Neural progenitor cell (in vitro differentiated cells): Measurements from ENCODE around the gene KRTAP4-2. TPM values are rescaled to one million over a fixed set of nuclear protein-coding genes. Genes with fewer than 3 reads are reported as not detected.

Experiments used
- DNase-seq: peaks from one replicate; pipeline ENCODE4 v3.0.0-alpha.2; 2016; ENCODE audit warnings: low spot score
- H2AFZ ChIP-seq: fragments of 200-600 bp; sonication (generic); replicated peaks from 2 replicates; pipeline ENCODE4 v1.6.1; 2016; ENCODE audit warnings: antibody characterized with exemption
- H3F3A ChIP-seq: fragments of 200-600 bp; sonication (generic); 2 replicates; pipeline ENCODE4 v1.6.1; 2016; ENCODE audit warnings: antibody characterized with exemption, low read depth
- H3K27ac ChIP-seq: fragments of 200-600 bp; sonication (generic); 2 replicates; pipeline ENCODE4 v1.5.1; 2016; ENCODE audit warnings: mild to moderate bottlenecking
- H3K27me3 ChIP-seq: fragments of 200-600 bp; sonication (generic); 2 replicates; pipeline ENCODE4 v1.6.1; 2016; ENCODE audit warnings: mild to moderate bottlenecking, moderate library complexity
- H3K36me3 ChIP-seq: fragments of 200-600 bp; sonication (generic); 2 replicates; pipeline ENCODE4 v1.5.1; 2016
- H3K4me1 ChIP-seq: fragments of 200-600 bp; sonication (generic); 2 replicates; pipeline ENCODE4 v1.6.1; 2016; ENCODE audit warnings: mixed run types
- H3K4me2 ChIP-seq: fragments of 200-600 bp; sonication (generic); 2 replicates; pipeline ENCODE4 v1.6.1; 2016
- H3K4me3 ChIP-seq: fragments of 200-600 bp; sonication (generic); 2 replicates; pipeline ENCODE4 v1.5.1; 2016
- H3K79me2 ChIP-seq: fragments of 200-600 bp; sonication (generic); 2 replicates; pipeline ENCODE4 v1.6.1; 2016; ENCODE audit warnings: low read depth
- H3K9ac ChIP-seq: fragments of 200-600 bp; sonication (generic); 2 replicates; pipeline ENCODE4 v1.6.1; 2016
- H3K9me3 ChIP-seq: fragments of 200-600 bp; sonication (generic); 2 replicates; pipeline ENCODE4 v1.5.1; 2016; ENCODE audit warnings: low read depth
- H4K20me1 ChIP-seq: fragments of 200-600 bp; sonication (generic); 2 replicates; pipeline ENCODE4 v1.6.1; 2016; ENCODE audit warnings: low read depth
- H3K27ac Mint-ChIP-seq: 3 replicates; pipeline ENCODE4 v1.8.0; 2021; ENCODE audit warnings: mixed read lengths
- H3K27me3 Mint-ChIP-seq: 2 replicates; pipeline ENCODE4 v1.8.0; 2022; ENCODE audit warnings: low read depth, mild to moderate bottlenecking, inconsistent platforms, moderate library complexity, mixed read lengths; ENCODE audit not compliant: insufficient read depth
- H3K36me3 Mint-ChIP-seq: 3 replicates; pipeline ENCODE4 v1.8.0; 2021; ENCODE audit warnings: mixed read lengths
- H3K4me1 Mint-ChIP-seq: 3 replicates; pipeline ENCODE4 v1.8.0; 2021; ENCODE audit warnings: mixed read lengths
- H3K4me3 Mint-ChIP-seq: 3 replicates; pipeline ENCODE4 v1.8.0; 2021; ENCODE audit warnings: mild to moderate bottlenecking, moderate library complexity, mixed read lengths
- H3K9me3 Mint-ChIP-seq: 3 replicates; pipeline ENCODE4 v1.8.0; 2020; ENCODE audit warnings: mixed read lengths
- CTCF ChIP-seq: fragments of 200-600 bp; sonication (generic); IDR thresholded peaks from 2 replicates; pipeline ENCODE4 v1.5.1; 2017; ENCODE audit warnings: antibody characterized with exemption, mild to moderate bottlenecking
- EZH2 ChIP-seq: fragments of 200-600 bp; sonication (generic); IDR thresholded peaks from 2 replicates; pipeline ENCODE4 v1.6.1; 2017; ENCODE audit warnings: antibody characterized with exemption, mild to moderate bottlenecking, moderate library complexity
- EZH2phosphoT487 ChIP-seq: fragments of 200-600 bp; sonication (generic); IDR thresholded peaks from 2 replicates; pipeline ENCODE4 v1.6.1; 2017; ENCODE audit warnings: antibody characterized with exemption
- total RNA-seq: library from RNA; depleted of rRNA; stranded (reverse); fragments of >200 nt; gene quantifications from 2 replicates; pipeline ENCODE4 v1.2.3, GENCODE V29; 2015; ENCODE audit warnings: low replicate concordance

KRTAP4-2 gene
- total RNA-seq, 1 donor from 2014 or later: not detected

- H3K9me3 Mint-ChIP-seq: peaks cover 9% of the 10 kb centered on the region
- Histone ChIP-seq H3K4me3 (no peak overlapping the region), H4K20me1 (no peaks in the 10 kb centered on the region), H2AFZ (no peak overlapping the region), H3K9me3 (peaks cover 6% of the 10 kb centered on the region), H3K27ac (no peak overlapping the region), H3F3A (no peaks in the 10 kb centered on the region), H3K79me2 (no peaks in the 10 kb centered on the region), H3K9ac (no peak overlapping the region), H3K36me3 (no peaks in the 10 kb centered on the region), H3K4me2 (no peak overlapping the region), H3K27me3 (no peaks in the 10 kb centered on the region), H3K4me1 (no peaks in the 10 kb centered on the region)
- no peak for DNase-seq
- H3K4me3 Mint-ChIP-seq: no peak overlapping the region
- no peaks in the 10 kb centered on the region for H3K36me3 Mint-ChIP-seq
- no peaks in the 10 kb centered on the region for H3K4me1 Mint-ChIP-seq
- no peak for TF ChIP-seq EZH2
- TF ChIP-seq CTCF: no peak
- no peak for TF ChIP-seq EZH2phosphoT487
- H3K27ac Mint-ChIP-seq: no peak overlapping the region
- H3K27me3 Mint-ChIP-seq: peaks cover 2% of the 10 kb centered on the region
Observed at GRCh38 chr17:41147531-41148204, 30.4 kb downstream of the KRTAP4-2 start.

GRCh38 chr17:41145261-41145660 lies 32.8 kb downstream of the KRTAP4-2 start:
- Mint-ChIP-seq H3K9me3 (peaks cover 16% of the 10 kb centered on the region), H3K27ac (no peak overlapping the region), H3K4me1 (no peaks in the 10 kb centered on the region), H3K27me3 (peaks cover 2% of the 10 kb centered on the region), H3K36me3 (no peaks in the 10 kb centered on the region), H3K4me3 (no peak overlapping the region)
- Histone ChIP-seq H4K20me1 (no peaks in the 10 kb centered on the region), H3K9me3 (peaks cover 6% of the 10 kb centered on the region), H3K4me3 (no peak overlapping the region), H3K79me2 (no peaks in the 10 kb centered on the region), H3K4me2 (no peak overlapping the region), H3F3A (no peaks in the 10 kb centered on the region), H3K27ac (no peak overlapping the region), H2AFZ (no peak overlapping the region), H3K36me3 (no peaks in the 10 kb centered on the region), H3K27me3 (no peaks in the 10 kb centered on the region), H3K9ac (no peak overlapping the region), H3K4me1 (no peaks in the 10 kb centered on the region)
- no peak for DNase-seq
- TF ChIP-seq CTCF (no peak), EZH2 (no peak), EZH2phosphoT487 (no peak)

GRCh38 chr17:41144846-41145245 lies 33.2 kb downstream of the KRTAP4-2 start:
- H3K4me3 ChIP-seq: no peak overlapping the region
- H3K4me3 Mint-ChIP-seq: no peak overlapping the region
- peaks cover 2% of the 10 kb centered on the region for H3K27me3 Mint-ChIP-seq
- H3K9me3 ChIP-seq: peaks cover 6% of the 10 kb centered on the region
- no peaks in the 10 kb centered on the region for H3F3A ChIP-seq
- H2AFZ ChIP-seq: no peak overlapping the region
- no peak for DNase-seq
- no peaks in the 10 kb centered on the region for H3K79me2 ChIP-seq
- no peak overlapping the region for H3K27ac Mint-ChIP-seq
- TF ChIP-seq EZH2 (no peak), EZH2phosphoT487 (no peak), CTCF (no peak)
- no peaks in the 10 kb centered on the region for H3K4me1 ChIP-seq
- H3K27me3 ChIP-seq: no peaks in the 10 kb centered on the region
- no peaks in the 10 kb centered on the region for H4K20me1 ChIP-seq
- no peaks in the 10 kb centered on the region for H3K36me3 ChIP-seq
- no peak overlapping the region for H3K9ac ChIP-seq
- H3K4me1 Mint-ChIP-seq: no peaks in the 10 kb centered on the region
- peaks cover 16% of the 10 kb centered on the region for H3K9me3 Mint-ChIP-seq
- H3K4me2 ChIP-seq: no peak overlapping the region
- no peak overlapping the region for H3K27ac ChIP-seq
- no peaks in the 10 kb centered on the region for H3K36me3 Mint-ChIP-seq
